HG03439 (cell line): ENCODE data around the gene ASAP2.
A peak's percentile ranks its signal among the peaks of the same experiment; 100 is the strongest.

ENCODE experiments used
- ATAC-seq: cut with Tn5 transposase; IDR thresholded peaks from one replicate; pipeline ENCODE4 v1.9.1; 2021; ENCODE audit warnings: mild to moderate bottlenecking, moderate library complexity; ENCODE audit not compliant: unreplicated experiment

Gene ASAP2

GRCh38 chr2:9419541-9419940 is 212.9 kb downstream of the ASAP2 start:
- no peak for ATAC-seq

- no peak for ATAC-seq
These were observed 213.9 kb downstream of the ASAP2 start for GRCh38 chr2:9420495-9420894.

GRCh38 chr2:9422321-9423099 is 215.9 kb downstream of the ASAP2 start:
- peak; percentile 26 for ATAC-seq

- peak; percentile 78 for ATAC-seq
These were observed 216.7 kb downstream of the ASAP2 start, which contains the start of the genes CPSF3 and ITGB1BP1 for GRCh38 chr2:9423100-9423921. TSS of gene CPSF3 (plus strand) at chr2:9423654. CDS start at chr2:9423774, 120 bp downstream. TSS of gene ITGB1BP1 (minus strand) at chr2:9423528. CDS start at chr2:9418697, 4,831 bp downstream.

- ATAC-seq = peak; percentile 1
These were observed 217.3 kb downstream of the ASAP2 start for GRCh38 chr2:9423922-9424272.

- ATAC-seq = no peak
These were observed 218.0 kb downstream of the ASAP2 start for GRCh38 chr2:9424447-9425164.

GRCh38 chr2:9428965-9429577 is 222.5 kb downstream of the ASAP2 start:
- ATAC-seq = no peak

- no peak for ATAC-seq
These were observed 224.0 kb downstream of the ASAP2 start for GRCh38 chr2:9430316-9431293.

GRCh38 chr2:9434489-9434888 is 227.9 kb downstream of the ASAP2 start:
- ATAC-seq = no peak

- ATAC-seq = no peak
These were observed 232.9 kb downstream of the ASAP2 start for GRCh38 chr2:9439536-9439935.

GRCh38 chr2:9440058-9440727 is 233.6 kb downstream of the ASAP2 start:
- ATAC-seq = no peak

- ATAC-seq = no peak
These were observed 234.9 kb downstream of the ASAP2 start for GRCh38 chr2:9441556-9441955.

GRCh38 chr2:9443526-9443925 is 236.9 kb downstream of the ASAP2 start:
- ATAC-seq = no peak

- ATAC-seq = no peak
These were observed 238.5 kb downstream of the ASAP2 start for GRCh38 chr2:9445089-9445488.

- ATAC-seq = no peak
These were observed 244.6 kb downstream of the ASAP2 start for GRCh38 chr2:9451231-9451630.
